Measurements from ENCODE around the gene EIF4B.

EIF4B gene

GRCh38 chr12:53047221-53048032 is 41.2 kb downstream of the EIF4B start:
- DNase-seq (ENCODE audit: low spot score) = peak; percentile 55

- no peak for DNase-seq (ENCODE audit: low spot score)
Observed at GRCh38 chr12:53048033-53048779, 42.0 kb downstream of the EIF4B start.

- DNase-seq (ENCODE audit: low spot score) = no peak
Observed at GRCh38 chr12:53048780-53049401, 42.6 kb downstream of the EIF4B start.

GRCh38 chr12:53049571-53050318 is 43.5 kb downstream of the EIF4B start, which contains the start of gene TNS2:
TNS2 (plus strand) TSS chr12:53050065; CDS start chr12:53050186, 121 bp downstream.
- no peak for DNase-seq (ENCODE audit: low spot score)

GRCh38 chr12:53050426-53051057 is 44.3 kb downstream of the EIF4B start:
- DNase-seq (ENCODE audit: low spot score) = no peak

GRCh38 chr12:53051058-53051880 is 45.0 kb downstream of the EIF4B start:
- no peak for DNase-seq (ENCODE audit: low spot score)

- DNase-seq (ENCODE audit: low spot score) = no peak
Observed at GRCh38 chr12:53051881-53052412, 45.7 kb downstream of the EIF4B start.

GRCh38 chr12:53052419-53053217 is 46.4 kb downstream of the EIF4B start:
- no peak for DNase-seq (ENCODE audit: low spot score)

- DNase-seq (ENCODE audit: low spot score) = peak; percentile 37
Observed at GRCh38 chr12:53053218-53054111, 47.2 kb downstream of the EIF4B start.

- peak; percentile 95 for DNase-seq (ENCODE audit: low spot score)
Observed at GRCh38 chr12:53054112-53054878, 48.0 kb downstream of the EIF4B start.

- DNase-seq (ENCODE audit: low spot score) = no peak
Observed at GRCh38 chr12:53055471-53056266, 49.4 kb downstream of the EIF4B start.

GRCh38 chr12:53056296-53056695 is 50.0 kb downstream of the EIF4B start:
- DNase-seq (ENCODE audit: low spot score) = no peak

GRCh38 chr12:53056901-53057300 is 50.6 kb downstream of the EIF4B start:
- DNase-seq (ENCODE audit: low spot score) = no peak

- no peak for DNase-seq (ENCODE audit: low spot score)
Observed at GRCh38 chr12:53057816-53058500, 51.7 kb downstream of the EIF4B start.

- DNase-seq (ENCODE audit: low spot score) = no peak
Observed at GRCh38 chr12:53058674-53059433, 52.6 kb downstream of the EIF4B start.

All from activated CD4-positive, alpha-beta T cell treated with anti-CD3 and anti-CD28 coated beads, Interleukin-2, Interleukin-4, amounts not matched to agents 100 ng/mL and 50 ng/mL, durations not matched to agents 16 hours and 8 hours (primary cell).